ENCODE results near the gene ASXL1. TPM values are rescaled to one million over a fixed set of nuclear protein-coding genes. Genes with fewer than 3 reads are reported as not detected.

Gene ASXL1
- total RNA-seq, 1 experiment from 2014 or later, result 22.6 TPM

GRCh38 chr20:32442630-32443373, 84.7 kb downstream of the ASXL1 start:
- in situ Hi-C loops (cut with HindIII; ENCODE audit: low pct_unique_long_range_greater_than_20kb, low sequenced_read_pairs), result no loop called here
- no peak for DNase-seq (ENCODE audit: low read depth, low spot score)

- DNase-seq (ENCODE audit: low read depth, low spot score), result no peak
These were observed 85.3 kb downstream of the ASXL1 start for GRCh38 chr20:32443386-32443974.

GRCh38 chr20:32444474-32445220, 86.5 kb downstream of the ASXL1 start:
- in situ Hi-C loops (cut with HindIII; ENCODE audit: low pct_unique_long_range_greater_than_20kb, low sequenced_read_pairs), result no loop called here
- no peak for DNase-seq (ENCODE audit: low read depth, low spot score)

More at GRCh38 chr20:32443386-32443974, 85.3 kb downstream of the ASXL1 start:
- in situ Hi-C loops (cut with HindIII; ENCODE audit: low pct_unique_long_range_greater_than_20kb, low sequenced_read_pairs), result no loop called here

- in situ Hi-C loops (cut with HindIII; ENCODE audit: low pct_unique_long_range_greater_than_20kb, low sequenced_read_pairs), result no loop called here
- no peak for DNase-seq (ENCODE audit: low read depth, low spot score)
These were observed 87.6 kb downstream of the ASXL1 start for GRCh38 chr20:32445539-32446273.

GRCh38 chr20:32446301-32447100, 88.4 kb downstream of the ASXL1 start:
- DNase-seq (ENCODE audit: low read depth, low spot score), result no peak
- in situ Hi-C loops (cut with HindIII; ENCODE audit: low pct_unique_long_range_greater_than_20kb, low sequenced_read_pairs), result no loop called here

- DNase-seq (ENCODE audit: low read depth, low spot score), result no peak
- in situ Hi-C loops (cut with HindIII; ENCODE audit: low pct_unique_long_range_greater_than_20kb, low sequenced_read_pairs), result no loop called here
These were observed 89.3 kb downstream of the ASXL1 start for GRCh38 chr20:32447136-32448027.

- no peak for DNase-seq (ENCODE audit: low read depth, low spot score)
- in situ Hi-C loops (cut with HindIII; ENCODE audit: low pct_unique_long_range_greater_than_20kb, low sequenced_read_pairs), result no loop called here
These were observed 90.3 kb downstream of the ASXL1 start for GRCh38 chr20:32448306-32449056.

GRCh38 chr20:32449057-32449889, 91.1 kb downstream of the ASXL1 start:
- no peak for DNase-seq (ENCODE audit: low read depth, low spot score)
- in situ Hi-C loops (cut with HindIII; ENCODE audit: low pct_unique_long_range_greater_than_20kb, low sequenced_read_pairs), result no loop called here

- no peak for DNase-seq (ENCODE audit: low read depth, low spot score)
- in situ Hi-C loops (cut with HindIII; ENCODE audit: low pct_unique_long_range_greater_than_20kb, low sequenced_read_pairs), result no loop called here
These were observed 91.8 kb downstream of the ASXL1 start for GRCh38 chr20:32449890-32450401.

GRCh38 chr20:32450484-32451061, 92.4 kb downstream of the ASXL1 start:
- in situ Hi-C loops (cut with HindIII; ENCODE audit: low pct_unique_long_range_greater_than_20kb, low sequenced_read_pairs), result no loop called here
- no peak for DNase-seq (ENCODE audit: low read depth, low spot score)

GRCh38 chr20:32451340-32451681, 93.2 kb downstream of the ASXL1 start:
- in situ Hi-C loops (cut with HindIII; ENCODE audit: low pct_unique_long_range_greater_than_20kb, low sequenced_read_pairs), result no loop called here
- DNase-seq (ENCODE audit: low read depth, low spot score), result no peak

GRCh38 chr20:32451682-32452461, 93.7 kb downstream of the ASXL1 start:
- in situ Hi-C loops (cut with HindIII; ENCODE audit: low pct_unique_long_range_greater_than_20kb, low sequenced_read_pairs), result no loop called here
- no peak for DNase-seq (ENCODE audit: low read depth, low spot score)

- DNase-seq (ENCODE audit: low read depth, low spot score), result no peak
- in situ Hi-C loops (cut with HindIII; ENCODE audit: low pct_unique_long_range_greater_than_20kb, low sequenced_read_pairs), result no loop called here
These were observed 94.8 kb downstream of the ASXL1 start for GRCh38 chr20:32452776-32453466.

All from SK-MEL-5 (cell line).